CD14-positive monocyte (primary cell): ENCODE measurements around the gene ARSB. TPM values are rescaled to one million over a fixed set of nuclear protein-coding genes. Genes with fewer than 3 reads are reported as not detected.

Experiments
- DNase-seq, 3 donors: peaks; one replicate each; pipeline ENCODE4 v3.0.0-alpha.2; 2011 to 2022
- H2AFZ ChIP-seq: 2 replicates; pipeline ENCODE4 v1.6.0; 2012; ENCODE audit warnings: mild to moderate bottlenecking, low read depth, low read length, inconsistent platforms; ENCODE audit not compliant: insufficient read depth, poor library complexity, severe bottlenecking
- H3K27ac ChIP-seq, 2 donors: 1 replicate in 1 of 2; 2 replicates in 1 of 2; pipeline ENCODE4 v1.5.1; 2012 to 2013; ENCODE audit warnings: low read length in 2 of 2, control low read depth in 1 of 2, inconsistent platforms in 1 of 2, low read depth in 1 of 2, mild to moderate bottlenecking in 1 of 2
- H3K27me3 ChIP-seq, 2 donors: one replicate each; pipeline versions ENCODE4 v1.6.0 to v1.6.1; 2011 to 2013; ENCODE audit warnings: low read length in 2 of 2; ENCODE audit not compliant: control insufficient read depth in 2 of 2, insufficient read depth in 2 of 2
- H3K36me3 ChIP-seq, 2 donors: replicated peaks in 1 of 2; 1 replicate in 1 of 2; 2 replicates in 1 of 2; pipeline versions ENCODE4 v1.5.1 to v1.6.1; 2012 to 2013; ENCODE audit warnings: low read length in 2 of 2, control low read depth in 1 of 2, inconsistent platforms in 1 of 2, mild to moderate bottlenecking in 1 of 2; ENCODE audit not compliant: insufficient read depth in 2 of 2, control insufficient read depth in 1 of 2
- H3K4me1 ChIP-seq, 2 donors: 1 replicate in 1 of 2; 2 replicates in 1 of 2; pipeline versions ENCODE4 v1.5.1 to v1.6.1; 2012 to 2013; ENCODE audit warnings: low read length in 2 of 2, control low read depth in 1 of 2, inconsistent platforms in 1 of 2, mild to moderate bottlenecking in 1 of 2, moderate library complexity in 1 of 2; ENCODE audit not compliant: insufficient read depth in 2 of 2, control insufficient read depth in 1 of 2
- H3K4me2 ChIP-seq: replicated peaks from 2 replicates; pipeline ENCODE3; 2012; ENCODE audit warnings: low read length, moderate library complexity, mild to moderate bottlenecking; ENCODE audit not compliant: poor library complexity, severe bottlenecking; ENCODE audit errors: extremely low read depth
- H3K4me3 ChIP-seq, 3 experiments: fragments of 200-600 bp in 1 of 3; sonication (generic) in 1 of 3; replicated peaks in 1 of 3; 1 replicate in 2 of 3; 2 replicates in 1 of 3; pipeline ENCODE4 v1.5.1; 2011 to 2013; ENCODE audit warnings: low read length in 3 of 3, mild to moderate bottlenecking in 3 of 3, control low read depth in 2 of 3, low read depth in 2 of 3, inconsistent platforms in 1 of 3, moderate library complexity in 1 of 3
- H3K79me2 ChIP-seq: 2 replicates; pipeline ENCODE4 v1.6.0; 2012; ENCODE audit warnings: mild to moderate bottlenecking, control low read depth, inconsistent platforms, low read length, moderate library complexity; ENCODE audit not compliant: insufficient read depth
- H3K9ac ChIP-seq: 2 replicates; pipeline ENCODE4 v1.6.0; 2017; ENCODE audit warnings: low read length, mild to moderate bottlenecking; ENCODE audit not compliant: insufficient read depth, poor library complexity, severe bottlenecking
- H3K9me3 ChIP-seq, 2 donors: replicated peaks in 1 of 2; 1 replicate in 1 of 2; 2 replicates in 1 of 2; pipeline versions ENCODE4 v1.5.1 to v1.6.1; 2012 to 2013; ENCODE audit warnings: low read length in 2 of 2, control low read depth in 1 of 2; ENCODE audit not compliant: control insufficient read depth in 1 of 2, insufficient read depth in 1 of 2
- H4K20me1 ChIP-seq: 2 replicates; pipeline ENCODE4 v1.6.0; 2012; ENCODE audit warnings: mild to moderate bottlenecking, low read length, control low read depth, moderate library complexity; ENCODE audit not compliant: insufficient read depth
- H3K27ac Mint-ChIP-seq, 7 donors: one replicate each; pipeline ENCODE4 v1.8.0; 2020; ENCODE audit warnings: mild to moderate bottlenecking in 7 of 7, mixed read lengths in 7 of 7, moderate library complexity in 6 of 7, inconsistent platforms in 2 of 7
- H3K27me3 Mint-ChIP-seq, 3 donors: one replicate each; pipeline ENCODE4 v1.8.0; 2021 to 2022; ENCODE audit warnings: low read depth in 3 of 3, mild to moderate bottlenecking in 3 of 3, mixed read lengths in 3 of 3, moderate library complexity in 3 of 3, inconsistent platforms in 1 of 3
- H3K36me3 Mint-ChIP-seq, 2 donors: one replicate each; pipeline ENCODE4 v1.8.0; 2020; ENCODE audit warnings: mixed read lengths in 2 of 2, inconsistent platforms in 1 of 2, mild to moderate bottlenecking in 1 of 2
- H3K4me1 Mint-ChIP-seq: one replicate; pipeline ENCODE4 v1.8.0; 2020; ENCODE audit warnings: mild to moderate bottlenecking, mixed read lengths
- H3K4me3 Mint-ChIP-seq, 2 donors: one replicate each; pipeline ENCODE4 v1.8.0; 2020; ENCODE audit warnings: mild to moderate bottlenecking in 2 of 2, mixed read lengths in 2 of 2, moderate library complexity in 1 of 2
- H3K9me3 Mint-ChIP-seq, 7 donors: one replicate each; pipeline ENCODE4 v1.8.0; 2020 to 2022; ENCODE audit warnings: mixed read lengths in 7 of 7, mild to moderate bottlenecking in 6 of 7, moderate library complexity in 6 of 7, inconsistent platforms in 2 of 7
- WGBS: methylation state at CpG from one replicate; pipeline ENCODE4 v1.1.5; 2013; ENCODE audit warnings: missing lambda C conversion rate; ENCODE audit not compliant: insufficient coverage; 5-methylcytosine and 5-hydroxymethylcytosine counted together
- intact Hi-C, 2 donors: fragments of 100-400 bp; cut with micrococcal nuclease; formaldehyde crosslinking; loops; one replicate each; pipeline versions ENCODE4 v1.15.0 to v1.15.1; 2023
- polyA plus RNA-seq, 3 donors: library from polyadenylated mRNA; depleted of rRNA in 1 of 3; unstranded in 2 of 3; stranded (reverse) in 1 of 3; fragments of 300-500 nt in 2 of 3; fragments of >200 nt in 1 of 3; fragmentation: Illumina TruSeq in 2 of 3; gene quantifications; 1 replicate in 2 of 3; 2 replicates in 1 of 3; pipeline ENCODE4 v1.2.3, GENCODE V29; 2012 to 2021
- TF ChIP-seq, protein P1 (sequence below): fragments of 200-600 bp; IDR thresholded peaks from one replicate; pipeline ENCODE4 v1.8.0; 2022; ENCODE audit warnings: antibody characterized with exemption, mild to moderate bottlenecking

Gene ARSB
- polyA plus RNA-seq, 3 donors: 18.0 to 28.7 (median 18.1) TPM

DNA sequence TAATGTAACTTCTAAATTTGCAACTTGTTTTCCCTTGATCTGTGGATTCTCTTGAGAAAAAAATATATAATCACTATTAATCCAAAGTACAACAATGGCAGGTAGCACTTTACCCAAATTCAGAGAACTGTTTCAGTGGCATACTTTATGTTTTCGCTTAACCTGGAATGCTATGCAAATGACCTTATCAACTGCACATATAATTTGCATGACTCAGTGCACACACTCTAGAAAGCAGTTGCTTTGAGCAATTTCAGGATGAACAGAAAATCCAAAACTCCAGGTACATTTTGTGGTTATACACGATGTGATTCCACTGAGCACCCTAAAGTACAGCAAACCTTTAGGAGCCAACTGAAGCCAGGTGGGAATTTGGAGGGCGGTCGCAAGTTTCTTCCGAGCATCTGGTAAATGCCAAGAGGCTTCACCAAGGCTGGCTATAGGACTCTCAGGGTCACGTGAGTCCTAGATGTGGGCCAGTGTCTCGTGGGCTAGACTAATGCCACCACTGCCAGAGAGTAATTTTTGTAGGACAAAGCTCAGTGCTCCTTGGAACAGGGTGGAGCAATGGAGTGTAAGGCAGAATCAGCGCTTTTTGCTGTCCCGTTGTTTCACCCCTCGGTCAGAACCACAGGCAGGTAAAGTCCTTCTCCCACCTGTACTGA is 47.1 kb upstream of the ARSB start:
- H3K27ac ChIP-seq: no peak overlapping the region
- H3K9ac ChIP-seq: no peak overlapping the region
- no peak overlapping the region for H3K4me2 ChIP-seq
- H4K20me1 ChIP-seq: no peaks in the 10 kb centered on the region
- no peak for DNase-seq
- no peaks in the 10 kb centered on the region for H3K36me3 ChIP-seq
- Mint-ChIP-seq H3K4me1 (no peaks in the 10 kb centered on the region), H3K4me3 (no peak overlapping the region), H3K27me3 (peaks cover 0 to 4% (median 1%) of the 10 kb centered on the region in 3 donors), H3K27ac (no peak overlapping the region), H3K9me3 (peaks cover 0 to 6% (median 2%) of the 10 kb centered on the region in 7 donors), H3K36me3 (no peaks in the 10 kb centered on the region)
- WGBS: 97% methylated on average over 9 of the region's 10 CpGs
- no peaks in the 10 kb centered on the region for H3K9me3 ChIP-seq
- no peaks in the 10 kb centered on the region for H3K27me3 ChIP-seq
- H3K4me3 ChIP-seq: no peak overlapping the region
- H2AFZ ChIP-seq: no peak overlapping the region
- intact Hi-C loops: no loop called here
- TF ChIP-seq, protein P1, sequence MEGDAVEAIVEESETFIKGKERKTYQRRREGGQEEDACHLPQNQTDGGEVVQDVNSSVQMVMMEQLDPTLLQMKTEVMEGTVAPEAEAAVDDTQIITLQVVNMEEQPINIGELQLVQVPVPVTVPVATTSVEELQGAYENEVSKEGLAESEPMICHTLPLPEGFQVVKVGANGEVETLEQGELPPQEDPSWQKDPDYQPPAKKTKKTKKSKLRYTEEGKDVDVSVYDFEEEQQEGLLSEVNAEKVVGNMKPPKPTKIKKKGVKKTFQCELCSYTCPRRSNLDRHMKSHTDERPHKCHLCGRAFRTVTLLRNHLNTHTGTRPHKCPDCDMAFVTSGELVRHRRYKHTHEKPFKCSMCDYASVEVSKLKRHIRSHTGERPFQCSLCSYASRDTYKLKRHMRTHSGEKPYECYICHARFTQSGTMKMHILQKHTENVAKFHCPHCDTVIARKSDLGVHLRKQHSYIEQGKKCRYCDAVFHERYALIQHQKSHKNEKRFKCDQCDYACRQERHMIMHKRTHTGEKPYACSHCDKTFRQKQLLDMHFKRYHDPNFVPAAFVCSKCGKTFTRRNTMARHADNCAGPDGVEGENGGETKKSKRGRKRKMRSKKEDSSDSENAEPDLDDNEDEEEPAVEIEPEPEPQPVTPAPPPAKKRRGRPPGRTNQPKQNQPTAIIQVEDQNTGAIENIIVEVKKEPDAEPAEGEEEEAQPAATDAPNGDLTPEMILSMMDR: no peak
- no peaks in the 10 kb centered on the region for H3K79me2 ChIP-seq
- no peaks in the 10 kb centered on the region for H3K4me1 ChIP-seq

DNA sequence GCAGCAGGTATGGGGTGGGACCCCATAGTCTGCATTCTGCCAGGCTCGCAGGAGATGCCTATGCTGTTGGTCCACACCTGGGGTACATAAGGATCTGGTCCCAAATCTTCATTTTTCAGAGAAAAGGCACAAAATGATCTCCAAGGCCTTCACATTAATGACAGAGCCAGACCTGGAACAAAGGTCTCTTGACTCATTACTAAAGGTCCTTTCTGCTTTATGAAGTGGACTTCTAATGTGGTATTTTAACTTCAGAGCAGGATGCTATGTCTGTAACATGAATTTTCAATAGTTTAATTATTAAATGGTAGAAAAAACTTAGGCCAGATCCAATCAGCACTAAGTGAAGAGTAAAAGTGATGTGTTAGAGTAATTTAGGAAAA is 46.4 kb upstream of the ARSB start:
- Histone ChIP-seq H3K27ac (no peak overlapping the region), H3K79me2 (no peaks in the 10 kb centered on the region), H3K4me1 (no peaks in the 10 kb centered on the region), H4K20me1 (no peaks in the 10 kb centered on the region), H3K4me2 (no peak overlapping the region), H2AFZ (no peak overlapping the region), H3K27me3 (no peaks in the 10 kb centered on the region), H3K36me3 (no peaks in the 10 kb centered on the region), H3K9ac (no peak overlapping the region), H3K4me3 (no peak overlapping the region), H3K9me3 (no peaks in the 10 kb centered on the region)
- intact Hi-C loops: no loop called here
- H3K36me3 Mint-ChIP-seq: no peaks in the 10 kb centered on the region
- H3K9me3 Mint-ChIP-seq: peaks cover 0 to 3% (median 0%) of the 10 kb centered on the region in 7 donors
- 100% methylated on average over 1 of the region's 1 CpG for WGBS
- H3K27ac Mint-ChIP-seq: no peak overlapping the region
- H3K27me3 Mint-ChIP-seq: peaks cover 0 to 6% (median 1%) of the 10 kb centered on the region in 3 donors
- no peaks in the 10 kb centered on the region for H3K4me1 Mint-ChIP-seq
- TF ChIP-seq, protein P1: no peak
- DNase-seq: no peak
- no peak overlapping the region for H3K4me3 Mint-ChIP-seq
